Activated naive CD4-positive, alpha-beta T cell (primary cell): ENCODE data around the gene DLG5.

ENCODE experiments used
- DNase-seq, 4 experiments: peaks; one replicate each; lab custom pipeline; 2025; lab: John Stamatoyannopoulos, UW

DLG5 gene

GRCh38 chr10:77926566-77927401, at the start of gene DLG5:
Gene DLG5 (minus strand): TSS chr10:77926755. CDS start chr10:77926520, 235 bp downstream.
- no peak for DNase-seq

- no peak for DNase-seq
Measured at GRCh38 chr10:77975086-77975666, 48.6 kb upstream of the DLG5 start.

GRCh38 chr10:77974396-77975074, 48.0 kb upstream of the DLG5 start:
- DNase-seq: no peak

- DNase-seq: no peak
Measured at GRCh38 chr10:77973276-77973675, 46.7 kb upstream of the DLG5 start.

GRCh38 chr10:77972148-77972547, 45.6 kb upstream of the DLG5 start:
- DNase-seq: no peak

- DNase-seq: no peak
Measured at GRCh38 chr10:77971804-77972144, 45.2 kb upstream of the DLG5 start.

GRCh38 chr10:77970869-77971803, 44.6 kb upstream of the DLG5 start:
- DNase-seq: no peak

GRCh38 chr10:77969114-77969513, 42.6 kb upstream of the DLG5 start:
- no peak for DNase-seq

- no peak for DNase-seq
Measured at GRCh38 chr10:77967611-77968022, 41.1 kb upstream of the DLG5 start.

- no peak for DNase-seq
Measured at GRCh38 chr10:77965294-77965693, 38.7 kb upstream of the DLG5 start.

GRCh38 chr10:77964811-77965210, 38.3 kb upstream of the DLG5 start:
- no peak for DNase-seq

GRCh38 chr10:77963901-77964300, 37.3 kb upstream of the DLG5 start:
- no peak for DNase-seq

- DNase-seq: no peak
Measured at GRCh38 chr10:77962350-77963146, 36.0 kb upstream of the DLG5 start.

- no peak for DNase-seq
Measured at GRCh38 chr10:77961668-77962067, 35.1 kb upstream of the DLG5 start.

- no peak for DNase-seq
Measured at GRCh38 chr10:77960829-77961329, 34.3 kb upstream of the DLG5 start.

GRCh38 chr10:77959887-77960455, 33.4 kb upstream of the DLG5 start:
- no peak for DNase-seq

- no peak for DNase-seq
Measured at GRCh38 chr10:77959384-77959783, 32.8 kb upstream of the DLG5 start.

GRCh38 chr10:77955136-77955535, 28.6 kb upstream of the DLG5 start:
- no peak for DNase-seq

GRCh38 chr10:77949167-77949566, 22.6 kb upstream of the DLG5 start:
- no peak for DNase-seq

- DNase-seq: no peak
Measured at GRCh38 chr10:77946084-77946483, 19.5 kb upstream of the DLG5 start.

GRCh38 chr10:77944519-77944918, 18.0 kb upstream of the DLG5 start:
- no peak for DNase-seq
